Panc1 (cell line): ENCODE data around the gene DHRSX. TPM values are rescaled to one million over a fixed set of nuclear protein-coding genes. Genes with fewer than 3 reads are reported as not detected.
"Not testable (repeated sequence)": the region's sequence is repeated elsewhere in the genome, so short reads cannot be mapped to it uniquely, and the experiment has no call there.

ENCODE experiments used
- ATAC-seq: fragments of 200-7000 bp; cut with Tn5 transposase; 2 replicates; pipeline ENCODE4 v1.9.1; 2020; ENCODE audit warnings: mild to moderate bottlenecking, moderate library complexity
- BruUV-seq: library from RNA; stranded (reverse); fragments of 400-500 nt; replicated peaks from 2 replicates; lab custom pipeline; 2021; lab: Mats Ljungman, UMichigan
- CTCF ChIA-PET: fragments of 300-600 bp; sonication (Branson Sonifier 250); formaldehyde crosslinking; loops from one replicate; lab custom pipeline; 2022; ENCODE audit warnings: antibody characterized with exemption; lab: Charles Lee
- POLR2A ChIA-PET: fragments of 300-600 bp; sonication (Branson Sonifier 250); formaldehyde crosslinking; loops from one replicate; lab custom pipeline; 2022; ENCODE audit warnings: antibody characterized with exemption; lab: Charles Lee
- DNase-seq: peaks from one replicate; pipeline ENCODE4 v3.0.0-alpha.2; 2010; ENCODE audit warnings: low read depth, low spot score
- H3K27ac ChIP-seq: 2 replicates; pipeline ENCODE4 v1.5.1; 2011; ENCODE audit warnings: mild to moderate bottlenecking, low read length, inconsistent platforms
- H3K27me3 ChIP-seq: fragments of 200-500 bp; sonication (Bioruptor generic); 2 replicates; pipeline ENCODE4 v1.6.0; 2014; ENCODE audit warnings: low read length, inconsistent platforms; ENCODE audit not compliant: control insufficient read depth, insufficient read depth
- H3K36me3 ChIP-seq: fragments of 200-500 bp; sonication (Bioruptor generic); 2 replicates; pipeline ENCODE4 v1.5.1; 2014; ENCODE audit warnings: inconsistent platforms, mild to moderate bottlenecking, low read length, moderate library complexity; ENCODE audit not compliant: control insufficient read depth, insufficient read depth
- H3K4me1 ChIP-seq: 2 replicates; pipeline ENCODE4 v1.5.1; 2011; ENCODE audit warnings: inconsistent platforms, mild to moderate bottlenecking, low read length, moderate library complexity; ENCODE audit not compliant: control insufficient read depth, insufficient read depth
- H3K4me3 ChIP-seq, 2 experiments: 2 replicates each; pipeline ENCODE4 v1.5.1; 2011 to 2012; ENCODE audit warnings: low read depth in 2 of 2, low read length in 2 of 2, mild to moderate bottlenecking in 2 of 2, inconsistent platforms in 1 of 2, moderate library complexity in 1 of 2
- H3K9me3 ChIP-seq: fragments of 200-500 bp; sonication (Bioruptor generic); 2 replicates; pipeline ENCODE4 v1.5.1; 2014; ENCODE audit warnings: low read depth, mild to moderate bottlenecking, inconsistent platforms, low read length, moderate library complexity; ENCODE audit not compliant: control insufficient read depth, insufficient read depth
- CTCF ChIP-seq: fragments of 450-650 bp; IDR thresholded peaks from 2 replicates; pipeline ENCODE4 v1.5.1; 2017; ENCODE audit warnings: mild to moderate bottlenecking
- POLR2AphosphoS5 ChIP-seq: IDR thresholded peaks from 2 replicates; pipeline ENCODE4 v1.6.1; 2012; ENCODE audit warnings: mild to moderate bottlenecking, low read depth, low read length, moderate library complexity
- REST ChIP-seq, 2 experiments: IDR thresholded peaks; 2 replicates each; pipeline ENCODE4 v1.6.1; 2011 to 2012; ENCODE audit warnings: low read depth in 2 of 2, control low read depth in 1 of 2, low read length in 1 of 2, mild to moderate bottlenecking in 1 of 2, moderate library complexity in 1 of 2; ENCODE audit not compliant: insufficient read depth in 1 of 2
- SIN3A ChIP-seq: IDR thresholded peaks from 2 replicates; pipeline ENCODE4 v1.6.1; 2012; ENCODE audit warnings: low read depth, mild to moderate bottlenecking, low read length, moderate library complexity, borderline replicate concordance; ENCODE audit not compliant: insufficient read depth
- TCF7L2 ChIP-seq: IDR thresholded peaks from 2 replicates; pipeline ENCODE4 v1.6.1; 2011; ENCODE audit warnings: mild to moderate bottlenecking, low read depth, low read length, inconsistent platforms
- in situ Hi-C: cut with HindIII; loops from 2 replicates; pipeline ENCODE4 v1.10.0; 2016; ENCODE audit warnings: low sequenced_read_pairs, low pct_unique_long_range_greater_than_20kb
- intact Hi-C: fragments of 100-400 bp; cut with micrococcal nuclease; formaldehyde crosslinking; loops from one replicate; pipeline ENCODE4 v1.10.0; 2022; ENCODE audit not compliant: unreplicated experiment
- total RNA-seq: library from RNA; stranded (reverse); gene quantifications from one replicate; pipeline ENCODE4 v1.2.1, GENCODE V29; 2021; ENCODE audit not compliant: unreplicated experiment

DHRSX gene
- total RNA-seq, 1 experiment from 2014 or later: 20.1 TPM

GRCh38 chrX:2242980-2243379 lies 257.8 kb downstream of the DHRSX start:
- DNase-seq: no peak
- H3K4me3 ChIP-seq: no peak overlapping the region
- H3K9me3 ChIP-seq: no peaks in the 10 kb centered on the region
- no peak for TF ChIP-seq REST (IDR thresholded peaks at IDR 0.05; ENCODE audit: insufficient read depth in 1 of 2, low read depth in 2 of 2, low read length in 1 of 2)
- no peak for TF ChIP-seq POLR2AphosphoS5
- no peak for TF ChIP-seq CTCF
- no peak for TF ChIP-seq SIN3A
- TF ChIP-seq TCF7L2: no peak
- intact Hi-C loops: no loop called here
- no TSS peak for BruUV-seq
- ChIA-PET POLR2A (no interaction called here), CTCF (no interaction called here)
- no peak overlapping the region for H3K27ac ChIP-seq
- no peaks in the 10 kb centered on the region for H3K4me1 ChIP-seq
- ATAC-seq: no peak
- H3K27me3 ChIP-seq: no peaks in the 10 kb centered on the region
- H3K36me3 ChIP-seq: no peaks in the 10 kb centered on the region
- in situ Hi-C loops: no loop called here

GRCh38 chrX:2242326-2242725 lies 258.4 kb downstream of the DHRSX start:
- DNase-seq (no peak), ATAC-seq (no peak)
- H3K9me3 ChIP-seq: no peaks in the 10 kb centered on the region
- ChIA-PET POLR2A (no interaction called here), CTCF (no interaction called here)
- no peak for TF ChIP-seq REST (IDR thresholded peaks at IDR 0.05; ENCODE audit: insufficient read depth in 1 of 2, low read depth in 2 of 2, low read length in 1 of 2)
- no peak for TF ChIP-seq TCF7L2
- TF ChIP-seq POLR2AphosphoS5: no peak
- no peak for TF ChIP-seq CTCF
- TF ChIP-seq SIN3A: no peak
- no peaks in the 10 kb centered on the region for H3K27me3 ChIP-seq
- intact Hi-C loops (no loop called here), in situ Hi-C loops (no loop called here)
- H3K36me3 ChIP-seq: no peaks in the 10 kb centered on the region
- no peak overlapping the region for H3K4me3 ChIP-seq
- BruUV-seq: no TSS peak
- no peaks in the 10 kb centered on the region for H3K4me1 ChIP-seq
- no peak overlapping the region for H3K27ac ChIP-seq

GRCh38 chrX:2241496-2241895 lies 259.3 kb downstream of the DHRSX start:
- ATAC-seq, BruUV-seq, H3K27ac ChIP-seq, CTCF ChIA-PET, POLR2A ChIA-PET, H3K9me3 ChIP-seq, in situ Hi-C loops, intact Hi-C loops, DNase-seq, H3K27me3 ChIP-seq, H3K4me1 ChIP-seq, H3K36me3 ChIP-seq, H3K4me3 ChIP-seq: not testable (repeated sequence)

- H3K27ac ChIP-seq, DNase-seq, H3K9me3 ChIP-seq, H3K27me3 ChIP-seq, ATAC-seq, in situ Hi-C loops, H3K4me3 ChIP-seq, H3K4me1 ChIP-seq, H3K36me3 ChIP-seq, intact Hi-C loops, POLR2A ChIA-PET, BruUV-seq, CTCF ChIA-PET: not testable (repeated sequence)
Measured at GRCh38 chrX:2240761-2241160, 260.0 kb downstream of the DHRSX start.
